Measurements from ENCODE around the gene SFXN2. TPM values are rescaled to one million over a fixed set of nuclear protein-coding genes. Genes with fewer than 3 reads are reported as not detected.

SFXN2 gene
- total RNA-seq, 1 experiment from 2014 or later, result 21.2 TPM

DNA sequence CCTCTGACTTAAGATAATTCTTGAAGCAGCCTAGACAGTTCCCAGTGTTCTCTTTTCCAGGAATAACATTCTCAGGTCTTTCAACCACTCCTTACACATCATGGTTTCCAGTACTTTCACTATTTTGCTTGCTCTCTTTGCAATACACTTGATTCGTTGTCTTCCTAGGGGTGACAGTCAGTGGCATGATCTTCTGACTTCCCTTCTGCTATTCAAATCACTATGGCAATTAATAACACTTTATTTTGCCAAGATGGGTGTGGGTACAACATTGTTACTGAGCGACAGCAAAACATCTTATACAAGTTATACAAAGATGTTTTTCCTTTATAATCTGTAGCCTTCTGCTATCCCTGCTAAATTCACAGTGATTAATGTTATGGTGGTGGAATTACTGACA lies 15.5 kb upstream of the SFXN2 start:
- CTCF ChIA-PET, result no interaction called here
- no peak overlapping the region for H3K27ac Mint-ChIP-seq

More for the DNA sequence above, 15.5 kb upstream of the SFXN2 start:
- POLR2A ChIA-PET, result no interaction called here
- TF ChIP-seq ESRRA (CRISPR knock-in tag; IDR thresholded peaks at IDR 0.05; ENCODE audit: borderline replicate concordance) (no peak), RELA (CRISPR knock-in tag; IDR thresholded peaks at IDR 0.05; ENCODE audit: borderline replicate concordance) (no peak), MXD4 (CRISPR knock-in tag; IDR thresholded peaks at IDR 0.05; ENCODE audit: borderline replicate concordance) (no peak), ZNF416 (CRISPR knock-in tag; IDR thresholded peaks at IDR 0.05) (no peak), KAT7 (CRISPR knock-in tag; IDR thresholded peaks at IDR 0.05; ENCODE audit: borderline replicate concordance) (no peak), IRF2 (CRISPR knock-in tag; IDR thresholded peaks at IDR 0.05; ENCODE audit: borderline replicate concordance, low read depth) (no peak), SP1 (CRISPR knock-in tag; conservative IDR thresholded peaks at IDR 0.05) (no peak), EMX1 (CRISPR knock-in tag; IDR thresholded peaks at IDR 0.05) (no peak), NFE2L1 (CRISPR knock-in tag; IDR thresholded peaks at IDR 0.05) (no peak), ZNF396 (CRISPR knock-in tag; IDR thresholded peaks at IDR 0.05; ENCODE audit: borderline replicate concordance) (no peak), NR3C1 (CRISPR knock-in tag; conservative IDR thresholded peaks at IDR 0.05; ENCODE audit: low read depth) (no peak), FOXJ3 (CRISPR knock-in tag; IDR thresholded peaks at IDR 0.05; ENCODE audit: borderline replicate concordance) (no peak), ZNF671 (CRISPR knock-in tag; IDR thresholded peaks at IDR 0.05) (no peak)
- TF ChIP-seq, protein P1, sequence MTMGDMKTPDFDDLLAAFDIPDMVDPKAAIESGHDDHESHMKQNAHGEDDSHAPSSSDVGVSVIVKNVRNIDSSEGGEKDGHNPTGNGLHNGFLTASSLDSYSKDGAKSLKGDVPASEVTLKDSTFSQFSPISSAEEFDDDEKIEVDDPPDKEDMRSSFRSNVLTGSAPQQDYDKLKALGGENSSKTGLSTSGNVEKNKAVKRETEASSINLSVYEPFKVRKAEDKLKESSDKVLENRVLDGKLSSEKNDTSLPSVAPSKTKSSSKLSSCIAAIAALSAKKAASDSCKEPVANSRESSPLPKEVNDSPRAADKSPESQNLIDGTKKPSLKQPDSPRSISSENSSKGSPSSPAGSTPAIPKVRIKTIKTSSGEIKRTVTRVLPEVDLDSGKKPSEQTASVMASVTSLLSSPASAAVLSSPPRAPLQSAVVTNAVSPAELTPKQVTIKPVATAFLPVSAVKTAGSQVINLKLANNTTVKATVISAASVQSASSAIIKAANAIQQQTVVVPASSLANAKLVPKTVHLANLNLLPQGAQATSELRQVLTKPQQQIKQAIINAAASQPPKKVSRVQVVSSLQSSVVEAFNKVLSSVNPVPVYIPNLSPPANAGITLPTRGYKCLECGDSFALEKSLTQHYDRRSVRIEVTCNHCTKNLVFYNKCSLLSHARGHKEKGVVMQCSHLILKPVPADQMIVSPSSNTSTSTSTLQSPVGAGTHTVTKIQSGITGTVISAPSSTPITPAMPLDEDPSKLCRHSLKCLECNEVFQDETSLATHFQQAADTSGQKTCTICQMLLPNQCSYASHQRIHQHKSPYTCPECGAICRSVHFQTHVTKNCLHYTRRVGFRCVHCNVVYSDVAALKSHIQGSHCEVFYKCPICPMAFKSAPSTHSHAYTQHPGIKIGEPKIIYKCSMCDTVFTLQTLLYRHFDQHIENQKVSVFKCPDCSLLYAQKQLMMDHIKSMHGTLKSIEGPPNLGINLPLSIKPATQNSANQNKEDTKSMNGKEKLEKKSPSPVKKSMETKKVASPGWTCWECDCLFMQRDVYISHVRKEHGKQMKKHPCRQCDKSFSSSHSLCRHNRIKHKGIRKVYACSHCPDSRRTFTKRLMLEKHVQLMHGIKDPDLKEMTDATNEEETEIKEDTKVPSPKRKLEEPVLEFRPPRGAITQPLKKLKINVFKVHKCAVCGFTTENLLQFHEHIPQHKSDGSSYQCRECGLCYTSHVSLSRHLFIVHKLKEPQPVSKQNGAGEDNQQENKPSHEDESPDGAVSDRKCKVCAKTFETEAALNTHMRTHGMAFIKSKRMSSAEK (CRISPR knock-in tag; IDR thresholded peaks at IDR 0.05; ENCODE audit: borderline replicate concordance), result no peak
- TF ChIP-seq, protein P2, sequence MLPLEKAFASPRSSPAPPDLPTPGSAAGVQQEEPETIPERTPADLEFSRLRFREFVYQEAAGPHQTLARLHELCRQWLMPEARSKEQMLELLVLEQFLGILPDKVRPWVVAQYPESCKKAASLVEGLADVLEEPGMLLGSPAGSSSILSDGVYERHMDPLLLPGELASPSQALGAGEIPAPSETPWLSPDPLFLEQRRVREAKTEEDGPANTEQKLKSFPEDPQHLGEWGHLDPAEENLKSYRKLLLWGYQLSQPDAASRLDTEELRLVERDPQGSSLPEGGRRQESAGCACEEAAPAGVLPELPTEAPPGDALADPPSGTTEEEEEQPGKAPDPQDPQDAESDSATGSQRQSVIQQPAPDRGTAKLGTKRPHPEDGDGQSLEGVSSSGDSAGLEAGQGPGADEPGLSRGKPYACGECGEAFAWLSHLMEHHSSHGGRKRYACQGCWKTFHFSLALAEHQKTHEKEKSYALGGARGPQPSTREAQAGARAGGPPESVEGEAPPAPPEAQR (CRISPR knock-in tag; IDR thresholded peaks at IDR 0.05), result no peak
- TF ChIP-seq, protein P3, sequence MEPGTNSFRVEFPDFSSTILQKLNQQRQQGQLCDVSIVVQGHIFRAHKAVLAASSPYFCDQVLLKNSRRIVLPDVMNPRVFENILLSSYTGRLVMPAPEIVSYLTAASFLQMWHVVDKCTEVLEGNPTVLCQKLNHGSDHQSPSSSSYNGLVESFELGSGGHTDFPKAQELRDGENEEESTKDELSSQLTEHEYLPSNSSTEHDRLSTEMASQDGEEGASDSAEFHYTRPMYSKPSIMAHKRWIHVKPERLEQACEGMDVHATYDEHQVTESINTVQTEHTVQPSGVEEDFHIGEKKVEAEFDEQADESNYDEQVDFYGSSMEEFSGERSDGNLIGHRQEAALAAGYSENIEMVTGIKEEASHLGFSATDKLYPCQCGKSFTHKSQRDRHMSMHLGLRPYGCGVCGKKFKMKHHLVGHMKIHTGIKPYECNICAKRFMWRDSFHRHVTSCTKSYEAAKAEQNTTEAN (CRISPR knock-in tag; IDR thresholded peaks at IDR 0.05), result no peak
- TF ChIP-seq, protein P4, sequence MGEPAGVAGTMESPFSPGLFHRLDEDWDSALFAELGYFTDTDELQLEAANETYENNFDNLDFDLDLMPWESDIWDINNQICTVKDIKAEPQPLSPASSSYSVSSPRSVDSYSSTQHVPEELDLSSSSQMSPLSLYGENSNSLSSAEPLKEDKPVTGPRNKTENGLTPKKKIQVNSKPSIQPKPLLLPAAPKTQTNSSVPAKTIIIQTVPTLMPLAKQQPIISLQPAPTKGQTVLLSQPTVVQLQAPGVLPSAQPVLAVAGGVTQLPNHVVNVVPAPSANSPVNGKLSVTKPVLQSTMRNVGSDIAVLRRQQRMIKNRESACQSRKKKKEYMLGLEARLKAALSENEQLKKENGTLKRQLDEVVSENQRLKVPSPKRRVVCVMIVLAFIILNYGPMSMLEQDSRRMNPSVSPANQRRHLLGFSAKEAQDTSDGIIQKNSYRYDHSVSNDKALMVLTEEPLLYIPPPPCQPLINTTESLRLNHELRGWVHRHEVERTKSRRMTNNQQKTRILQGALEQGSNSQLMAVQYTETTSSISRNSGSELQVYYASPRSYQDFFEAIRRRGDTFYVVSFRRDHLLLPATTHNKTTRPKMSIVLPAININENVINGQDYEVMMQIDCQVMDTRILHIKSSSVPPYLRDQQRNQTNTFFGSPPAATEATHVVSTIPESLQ (CRISPR knock-in tag; IDR thresholded peaks at IDR 0.05), result no peak
- TF ChIP-seq, protein P5, sequence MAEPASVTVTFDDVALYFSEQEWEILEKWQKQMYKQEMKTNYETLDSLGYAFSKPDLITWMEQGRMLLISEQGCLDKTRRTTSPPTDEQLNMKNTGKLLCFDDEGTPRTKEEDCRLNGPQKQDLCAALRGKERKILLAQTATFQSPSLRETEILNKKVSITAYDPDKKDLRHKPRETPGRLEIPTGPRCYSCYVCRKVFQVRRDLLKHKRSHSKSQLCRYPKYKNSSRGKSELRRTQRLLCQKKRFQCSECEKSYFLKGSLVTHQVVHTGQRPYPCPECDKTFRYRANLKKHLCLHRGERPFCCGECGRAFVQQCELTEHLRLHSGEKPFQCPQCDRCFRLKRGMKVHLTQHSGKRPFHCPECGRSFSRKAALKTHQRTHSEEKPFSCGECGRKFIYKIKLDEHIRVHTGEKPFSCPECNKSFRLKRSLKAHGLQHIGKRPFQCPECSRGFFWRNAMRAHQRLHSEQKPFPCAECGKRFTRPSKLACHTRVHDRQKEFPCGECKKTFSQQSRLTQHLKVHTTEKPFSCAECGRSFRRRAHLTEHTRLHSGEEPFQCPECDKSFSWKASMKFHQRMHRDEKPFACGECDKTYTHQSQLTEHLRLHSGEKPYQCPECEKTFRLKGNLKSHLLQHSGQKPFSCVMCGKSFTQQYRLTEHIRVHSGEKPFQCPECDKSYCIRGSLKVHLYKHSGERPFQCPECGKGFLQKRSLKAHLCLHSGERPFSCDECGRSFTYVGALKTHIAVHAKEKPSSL (CRISPR knock-in tag; conservative IDR thresholded peaks at IDR 0.05), result no peak
- TF ChIP-seq, protein P6, sequence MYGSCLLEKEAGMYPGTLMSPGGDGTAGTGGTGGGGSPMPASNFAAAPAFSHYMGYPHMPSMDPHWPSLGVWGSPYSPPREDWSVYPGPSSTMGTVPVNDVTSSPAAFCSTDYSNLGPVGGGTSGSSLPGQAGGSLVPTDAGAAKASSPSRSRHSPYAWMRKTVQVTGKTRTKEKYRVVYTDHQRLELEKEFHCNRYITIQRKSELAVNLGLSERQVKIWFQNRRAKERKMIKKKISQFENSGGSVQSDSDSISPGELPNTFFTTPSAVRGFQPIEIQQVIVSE (CRISPR knock-in tag; IDR thresholded peaks at IDR 0.05; ENCODE audit: borderline replicate concordance), result no peak
- TF ChIP-seq, protein P7, sequence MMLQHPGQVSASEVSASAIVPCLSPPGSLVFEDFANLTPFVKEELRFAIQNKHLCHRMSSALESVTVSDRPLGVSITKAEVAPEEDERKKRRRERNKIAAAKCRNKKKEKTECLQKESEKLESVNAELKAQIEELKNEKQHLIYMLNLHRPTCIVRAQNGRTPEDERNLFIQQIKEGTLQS (CRISPR knock-in tag; conservative IDR thresholded peaks at IDR 0.05), result no peak
- no peak overlapping the region for H3K4me3 Mint-ChIP-seq
- DNase-seq (ENCODE audit: low spot score) (no peak), ATAC-seq (no peak)
- H3K4me1 Mint-ChIP-seq, result 0 out of 2 replicates have a peak, but pooled peaks cover 4% of the 10 kb centered on the region
- H3K36me3 Mint-ChIP-seq, result peaks cover 36% of the 10 kb centered on the region
- no peaks in the 10 kb centered on the region for H3K9me3 Mint-ChIP-seq
- no peaks in the 10 kb centered on the region for H3K27me3 Mint-ChIP-seq (ENCODE audit: low read depth)
